Measurements from ENCODE around the gene ELL2. TPM values are rescaled to one million over a fixed set of nuclear protein-coding genes. Genes with fewer than 3 reads are reported as not detected.

The ELL2 gene
- total and polyA plus RNA-seq, 9 of the 15 experiments (the other 6 are each of a cell fraction or from before 2014, with no cell fraction given), result 4.3 to 18.3 (median 14.5) TPM

- TF ChIP-seq, protein P1, sequence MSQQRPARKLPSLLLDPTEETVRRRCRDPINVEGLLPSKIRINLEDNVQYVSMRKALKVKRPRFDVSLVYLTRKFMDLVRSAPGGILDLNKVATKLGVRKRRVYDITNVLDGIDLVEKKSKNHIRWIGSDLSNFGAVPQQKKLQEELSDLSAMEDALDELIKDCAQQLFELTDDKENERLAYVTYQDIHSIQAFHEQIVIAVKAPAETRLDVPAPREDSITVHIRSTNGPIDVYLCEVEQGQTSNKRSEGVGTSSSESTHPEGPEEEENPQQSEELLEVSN (IDR thresholded peaks at IDR 0.05; ENCODE audit: borderline replicate concordance in 1 of 2, extremely low read depth in 1 of 2, insufficient read depth in 1 of 2, insufficient read length in 1 of 2, low read depth in 1 of 2, low read length in 1 of 2, poor library complexity in 1 of 2, severe bottlenecking in 1 of 2), result peak; percentile 73 to 94
- TF ChIP-seq PRMT5 (CRISPR knock-in tag; IDR thresholded peaks at IDR 0.05), result no peak
- no peak for TF ChIP-seq HEY1 (CRISPR knock-in tag; IDR thresholded peaks at IDR 0.05; ENCODE audit: borderline replicate concordance)
- no peak for TF ChIP-seq NFXL1 (CRISPR knock-in tag; IDR thresholded peaks at IDR 0.05)
- TF ChIP-seq CBX2 (IDR thresholded peaks at IDR 0.05; ENCODE audit: insufficient read depth, low read length, poor library complexity, severe bottlenecking), result no peak
- TF ChIP-seq TBL1XR1 (IDR thresholded peaks at IDR 0.05; ENCODE audit: low read length in 2 of 2), result no peak
- no peak for TF ChIP-seq JUNB (CRISPR knock-in tag; conservative IDR thresholded peaks at IDR 0.05)
- TF ChIP-seq TAL1 (IDR thresholded peaks at IDR 0.05), result peak; percentile 32; the same call in 1 of the 2 replicates
- peak; percentile 86 for TF ChIP-seq MAX (CRISPR knock-in tag; IDR thresholded peaks at IDR 0.05)
- TF ChIP-seq, protein P2, sequence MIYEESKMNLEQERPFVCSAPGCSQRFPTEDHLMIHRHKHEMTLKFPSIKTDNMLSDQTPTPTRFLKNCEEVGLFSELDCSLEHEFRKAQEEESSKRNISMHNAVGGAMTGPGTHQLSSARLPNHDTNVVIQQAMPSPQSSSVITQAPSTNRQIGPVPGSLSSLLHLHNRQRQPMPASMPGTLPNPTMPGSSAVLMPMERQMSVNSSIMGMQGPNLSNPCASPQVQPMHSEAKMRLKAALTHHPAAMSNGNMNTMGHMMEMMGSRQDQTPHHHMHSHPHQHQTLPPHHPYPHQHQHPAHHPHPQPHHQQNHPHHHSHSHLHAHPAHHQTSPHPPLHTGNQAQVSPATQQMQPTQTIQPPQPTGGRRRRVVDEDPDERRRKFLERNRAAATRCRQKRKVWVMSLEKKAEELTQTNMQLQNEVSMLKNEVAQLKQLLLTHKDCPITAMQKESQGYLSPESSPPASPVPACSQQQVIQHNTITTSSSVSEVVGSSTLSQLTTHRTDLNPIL (CRISPR knock-in tag; IDR thresholded peaks at IDR 0.05), result no peak
- TF ChIP-seq, protein P3, sequence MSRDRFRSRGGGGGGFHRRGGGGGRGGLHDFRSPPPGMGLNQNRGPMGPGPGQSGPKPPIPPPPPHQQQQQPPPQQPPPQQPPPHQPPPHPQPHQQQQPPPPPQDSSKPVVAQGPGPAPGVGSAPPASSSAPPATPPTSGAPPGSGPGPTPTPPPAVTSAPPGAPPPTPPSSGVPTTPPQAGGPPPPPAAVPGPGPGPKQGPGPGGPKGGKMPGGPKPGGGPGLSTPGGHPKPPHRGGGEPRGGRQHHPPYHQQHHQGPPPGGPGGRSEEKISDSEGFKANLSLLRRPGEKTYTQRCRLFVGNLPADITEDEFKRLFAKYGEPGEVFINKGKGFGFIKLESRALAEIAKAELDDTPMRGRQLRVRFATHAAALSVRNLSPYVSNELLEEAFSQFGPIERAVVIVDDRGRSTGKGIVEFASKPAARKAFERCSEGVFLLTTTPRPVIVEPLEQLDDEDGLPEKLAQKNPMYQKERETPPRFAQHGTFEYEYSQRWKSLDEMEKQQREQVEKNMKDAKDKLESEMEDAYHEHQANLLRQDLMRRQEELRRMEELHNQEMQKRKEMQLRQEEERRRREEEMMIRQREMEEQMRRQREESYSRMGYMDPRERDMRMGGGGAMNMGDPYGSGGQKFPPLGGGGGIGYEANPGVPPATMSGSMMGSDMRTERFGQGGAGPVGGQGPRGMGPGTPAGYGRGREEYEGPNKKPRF (IDR thresholded peaks at IDR 0.05; ENCODE audit: low read depth, low read length), result no peak
- TF ChIP-seq KLF6 (CRISPR knock-in tag; IDR thresholded peaks at IDR 0.05; ENCODE audit: borderline replicate concordance), result no peak
- TF ChIP-seq, protein P4, sequence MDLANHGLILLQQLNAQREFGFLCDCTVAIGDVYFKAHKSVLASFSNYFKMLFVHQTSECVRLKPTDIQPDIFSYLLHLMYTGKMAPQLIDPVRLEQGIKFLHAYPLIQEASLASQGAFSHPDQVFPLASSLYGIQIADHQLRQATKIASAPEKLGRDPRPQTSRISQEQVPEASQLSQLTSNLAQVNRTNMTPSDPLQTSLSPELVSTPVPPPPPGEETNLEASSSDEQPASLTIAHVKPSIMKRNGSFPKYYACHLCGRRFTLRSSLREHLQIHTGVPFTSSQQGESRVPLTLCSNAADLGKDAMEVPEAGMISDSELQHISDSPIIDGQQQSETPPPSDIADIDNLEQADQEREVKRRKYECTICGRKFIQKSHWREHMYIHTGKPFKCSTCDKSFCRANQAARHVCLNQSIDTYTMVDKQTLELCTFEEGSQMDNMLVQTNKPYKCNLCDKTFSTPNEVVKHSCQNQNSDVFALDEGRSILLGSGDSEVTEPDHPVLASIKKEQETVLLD (IDR thresholded peaks at IDR 0.05), result no peak
- TF ChIP-seq RBM14 (IDR thresholded peaks at IDR 0.05; ENCODE audit: borderline replicate concordance, insufficient read depth, low read depth, low read length), result no peak
- TF ChIP-seq HOXB6 (CRISPR knock-in tag; IDR thresholded peaks at IDR 0.05; ENCODE audit: borderline replicate concordance), result no peak
- TF ChIP-seq SREBF1 (IDR thresholded peaks at IDR 0.05; ENCODE audit: borderline replicate concordance, low read depth, low read length), result no peak
- peak; percentile 67 for TF ChIP-seq TCF3 (CRISPR knock-in tag; IDR thresholded peaks at IDR 0.05)
- TF ChIP-seq JUND (IDR thresholded peaks at IDR 0.05; ENCODE audit: borderline replicate concordance, low read depth, low read length), result no peak
- no peak for TF ChIP-seq JUND (tag; IDR thresholded peaks at IDR 0.05; ENCODE audit: borderline replicate concordance, low read depth, low read length)
- no peak for TF ChIP-seq ZNF551 (CRISPR knock-in tag; IDR thresholded peaks at IDR 0.05)
- no peak for TF ChIP-seq TGIF2 (CRISPR knock-in tag; IDR thresholded peaks at IDR 0.05)
These were observed 104.3 kb downstream of the ELL2 start (continued) for GRCh38 chr5:95857185-95857945.

All from K562 (cell line).